ENCODE data around the gene METTL21C.

Gene METTL21C

GRCh38 chr13:102709536-102709935 lies 14.7 kb upstream of the METTL21C start:
- TF ChIP-seq TOX (CRISPR knock-in tag; IDR thresholded peaks at IDR 0.05; ENCODE audit: borderline replicate concordance) (no peak), ZNF8 (CRISPR knock-in tag; IDR thresholded peaks at IDR 0.05) (no peak)
- no peak for ATAC-seq

- ATAC-seq = no peak
These were observed 14.1 kb upstream of the METTL21C start for GRCh38 chr13:102708991-102709390.

DNA sequence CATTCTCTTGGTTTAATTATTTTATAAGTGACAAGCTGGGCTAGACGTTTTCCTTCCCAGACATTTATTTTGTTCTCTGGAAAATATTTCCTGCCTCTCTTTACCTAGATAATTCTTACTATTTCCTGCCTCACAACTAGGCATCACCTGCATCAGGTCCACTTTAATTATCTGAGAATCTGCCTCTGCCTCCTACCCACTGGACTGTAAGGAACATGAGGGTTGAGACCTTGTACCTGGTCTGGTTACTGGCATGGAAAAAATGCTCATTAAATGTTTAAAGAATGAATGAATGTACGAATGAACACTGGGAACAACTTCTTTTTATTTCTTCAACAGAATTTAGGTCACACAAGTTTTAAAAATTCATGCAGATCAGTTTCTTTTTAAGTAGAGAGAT lies 13.4 kb upstream of the METTL21C start:
- ATAC-seq = no peak
- TF ChIP-seq ZNF70 (CRISPR knock-in tag; IDR thresholded peaks at IDR 0.05) (no peak), RARB (CRISPR knock-in tag; IDR thresholded peaks at IDR 0.05) (no peak), TOX (CRISPR knock-in tag; IDR thresholded peaks at IDR 0.05; ENCODE audit: borderline replicate concordance) (no peak), CSDC2 (CRISPR knock-in tag; IDR thresholded peaks at IDR 0.05) (no peak), ARNTL (CRISPR knock-in tag; IDR thresholded peaks at IDR 0.05; ENCODE audit: borderline replicate concordance, low read depth) (no peak), PPARA (CRISPR knock-in tag; IDR thresholded peaks at IDR 0.05; ENCODE audit: borderline replicate concordance) (no peak), CREB5 (CRISPR knock-in tag; IDR thresholded peaks at IDR 0.05; ENCODE audit: low read depth) (no peak), TCF4 (CRISPR knock-in tag; IDR thresholded peaks at IDR 0.05; ENCODE audit: borderline replicate concordance) (no peak), ISL1 (CRISPR knock-in tag; IDR thresholded peaks at IDR 0.05) (no peak), OSR1 (CRISPR knock-in tag; IDR thresholded peaks at IDR 0.05) (no peak), ZC3H10 (CRISPR knock-in tag; IDR thresholded peaks at IDR 0.05) (no peak), TSHZ2 (CRISPR knock-in tag; IDR thresholded peaks at IDR 0.05) (no peak), PATZ1 (CRISPR knock-in tag; IDR thresholded peaks at IDR 0.05; ENCODE audit: borderline replicate concordance) (no peak), SNAI2 (CRISPR knock-in tag; IDR thresholded peaks at IDR 0.05) (no peak), GLIS3 (CRISPR knock-in tag; IDR thresholded peaks at IDR 0.05) (no peak), BACH2 (CRISPR knock-in tag; IDR thresholded peaks at IDR 0.05; ENCODE audit: borderline replicate concordance) (no peak), POU6F1 (CRISPR knock-in tag; IDR thresholded peaks at IDR 0.05; ENCODE audit: borderline replicate concordance, low read depth) (no peak), ZFP3 (CRISPR knock-in tag; IDR thresholded peaks at IDR 0.05) (no peak), ZNF8 (CRISPR knock-in tag; IDR thresholded peaks at IDR 0.05) (no peak), ZNF565 (CRISPR knock-in tag; conservative IDR thresholded peaks at IDR 0.05; ENCODE audit: low read depth) (no peak)

More at GRCh38 chr13:102708991-102709390, 14.1 kb upstream of the METTL21C start:
- TF ChIP-seq, protein P1, sequence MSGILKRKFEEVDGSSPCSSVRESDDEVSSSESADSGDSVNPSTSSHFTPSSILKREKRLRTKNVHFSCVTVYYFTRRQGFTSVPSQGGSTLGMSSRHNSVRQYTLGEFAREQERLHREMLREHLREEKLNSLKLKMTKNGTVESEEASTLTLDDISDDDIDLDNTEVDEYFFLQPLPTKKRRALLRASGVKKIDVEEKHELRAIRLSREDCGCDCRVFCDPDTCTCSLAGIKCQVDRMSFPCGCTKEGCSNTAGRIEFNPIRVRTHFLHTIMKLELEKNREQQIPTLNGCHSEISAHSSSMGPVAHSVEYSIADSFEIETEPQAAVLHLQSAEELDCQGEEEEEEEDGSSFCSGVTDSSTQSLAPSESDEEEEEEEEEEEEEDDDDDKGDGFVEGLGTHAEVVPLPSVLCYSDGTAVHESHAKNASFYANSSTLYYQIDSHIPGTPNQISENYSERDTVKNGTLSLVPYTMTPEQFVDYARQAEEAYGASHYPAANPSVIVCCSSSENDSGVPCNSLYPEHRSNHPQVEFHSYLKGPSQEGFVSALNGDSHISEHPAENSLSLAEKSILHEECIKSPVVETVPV (CRISPR knock-in tag; IDR thresholded peaks at IDR 0.05) = no peak
- no peak for TF ChIP-seq RARB (CRISPR knock-in tag; IDR thresholded peaks at IDR 0.05)
- TF ChIP-seq PATZ1 (CRISPR knock-in tag; IDR thresholded peaks at IDR 0.05; ENCODE audit: borderline replicate concordance) = no peak

Measured in SK-N-SH treated with all-trans-retinoic acid at 6 μM for 48 hours (cell line).